ENCODE measurements around the gene PKM.

DNA sequence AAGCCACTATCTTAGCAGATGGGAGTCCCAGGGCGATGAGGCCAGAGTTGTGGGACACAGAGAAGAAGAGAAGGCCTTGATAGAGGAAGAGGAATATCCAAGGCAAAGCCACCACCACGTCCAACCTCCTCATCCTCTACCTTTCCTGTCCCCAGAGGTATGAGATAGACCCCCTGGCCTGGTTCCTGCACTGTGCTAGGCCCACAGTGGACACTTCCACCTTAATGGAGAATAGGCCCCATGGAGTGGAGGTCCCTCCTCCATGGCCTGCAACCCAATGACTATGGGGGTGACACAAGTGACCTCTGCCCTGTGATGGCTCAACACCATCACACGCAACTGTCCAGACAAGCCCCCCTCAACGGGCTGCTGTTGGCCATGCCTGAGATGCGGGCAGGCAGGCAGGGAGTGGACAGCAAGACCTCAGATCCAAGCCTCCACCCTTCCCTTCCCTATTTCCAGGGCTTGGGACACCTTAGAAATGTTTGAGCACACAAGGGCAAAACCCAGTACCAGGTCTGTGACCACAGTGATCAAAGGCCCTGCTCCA lies 70.2 kb downstream of the PKM start:
- TF ChIP-seq CTCF (IDR thresholded peaks at IDR 0.05), result no peak
- TF ChIP-seq POLR2A (IDR thresholded peaks at IDR 0.05), result no peak

Measured in Peyer's patch (tissue), 4 donors.